ENCODE measurements around the gene CENPVL2. TPM values are rescaled to one million over a fixed set of nuclear protein-coding genes. Genes with fewer than 3 reads are reported as not detected.
"Not testable (repeated sequence)": the region's sequence is repeated elsewhere in the genome, so short reads cannot be mapped to it uniquely, and the experiment has no call there.

Gene CENPVL2
- total RNA-seq, 1 donor from 2014 or later = not detected

DNA sequence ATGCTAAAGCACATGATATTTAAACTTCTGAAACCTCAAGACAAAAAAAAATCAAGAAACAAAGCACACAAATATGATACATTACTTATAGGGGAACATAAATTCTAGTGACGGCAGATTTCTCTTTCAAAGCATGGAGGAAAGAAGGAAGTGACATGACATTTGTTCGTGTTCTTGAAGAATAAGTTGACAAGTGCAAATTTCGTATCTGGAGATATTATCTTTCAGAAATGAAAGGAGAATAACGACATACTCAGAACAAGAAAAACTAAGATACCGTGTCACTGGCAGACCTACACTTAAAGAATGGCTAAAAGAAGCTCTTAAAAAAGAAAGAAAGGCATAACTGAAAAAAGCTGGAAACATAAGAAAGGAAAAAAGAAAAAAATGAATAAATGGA is 16.6 kb downstream of the CENPVL2 start:
- Mint-ChIP-seq H3K9me3 (ENCODE audit: unreplicated experiment) (no peaks in the 10 kb centered on the region), H3K4me1 (ENCODE audit: low read depth, unreplicated experiment) (no peaks in the 10 kb centered on the region), H3K4me3 (ENCODE audit: unreplicated experiment) (no peak overlapping the region), H3K27me3 (ENCODE audit: unreplicated experiment) (no peaks in the 10 kb centered on the region), H3K36me3 (ENCODE audit: unreplicated experiment) (no peaks in the 10 kb centered on the region), H3K27ac (ENCODE audit: unreplicated experiment) (no peak overlapping the region)
- TF ChIP-seq, protein P1, sequence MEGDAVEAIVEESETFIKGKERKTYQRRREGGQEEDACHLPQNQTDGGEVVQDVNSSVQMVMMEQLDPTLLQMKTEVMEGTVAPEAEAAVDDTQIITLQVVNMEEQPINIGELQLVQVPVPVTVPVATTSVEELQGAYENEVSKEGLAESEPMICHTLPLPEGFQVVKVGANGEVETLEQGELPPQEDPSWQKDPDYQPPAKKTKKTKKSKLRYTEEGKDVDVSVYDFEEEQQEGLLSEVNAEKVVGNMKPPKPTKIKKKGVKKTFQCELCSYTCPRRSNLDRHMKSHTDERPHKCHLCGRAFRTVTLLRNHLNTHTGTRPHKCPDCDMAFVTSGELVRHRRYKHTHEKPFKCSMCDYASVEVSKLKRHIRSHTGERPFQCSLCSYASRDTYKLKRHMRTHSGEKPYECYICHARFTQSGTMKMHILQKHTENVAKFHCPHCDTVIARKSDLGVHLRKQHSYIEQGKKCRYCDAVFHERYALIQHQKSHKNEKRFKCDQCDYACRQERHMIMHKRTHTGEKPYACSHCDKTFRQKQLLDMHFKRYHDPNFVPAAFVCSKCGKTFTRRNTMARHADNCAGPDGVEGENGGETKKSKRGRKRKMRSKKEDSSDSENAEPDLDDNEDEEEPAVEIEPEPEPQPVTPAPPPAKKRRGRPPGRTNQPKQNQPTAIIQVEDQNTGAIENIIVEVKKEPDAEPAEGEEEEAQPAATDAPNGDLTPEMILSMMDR (IDR thresholded peaks at IDR 0.05; ENCODE audit: partially characterized antibody, unreplicated experiment) = no peak
- no peak for DNase-seq

DNA sequence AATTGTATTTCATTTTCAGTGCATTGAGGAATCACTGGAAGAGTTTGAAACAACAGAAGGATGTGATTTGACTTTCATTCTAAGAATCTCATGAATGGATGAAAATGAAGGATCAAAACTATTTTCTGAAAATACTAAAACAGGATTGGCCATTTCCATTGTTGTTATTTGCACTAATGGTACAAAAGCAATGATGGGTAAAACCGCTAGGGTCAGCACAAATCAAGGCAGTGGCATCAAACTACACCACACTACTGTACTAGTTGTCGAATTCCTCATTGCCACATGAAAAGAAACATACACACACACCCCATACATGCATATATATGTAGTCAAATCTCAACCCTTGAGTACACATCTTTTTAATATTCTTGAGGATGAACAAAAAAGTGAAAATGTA is 39.3 kb downstream of the CENPVL2 start:
- H3K4me3 Mint-ChIP-seq (ENCODE audit: unreplicated experiment) = no peak overlapping the region
- H3K27ac Mint-ChIP-seq (ENCODE audit: unreplicated experiment) = no peak overlapping the region
- H3K9me3 Mint-ChIP-seq (ENCODE audit: unreplicated experiment) = peaks cover 1% of the 10 kb centered on the region
- TF ChIP-seq, protein P1 (IDR thresholded peaks at IDR 0.05; ENCODE audit: partially characterized antibody, unreplicated experiment) = no peak
- no peaks in the 10 kb centered on the region for H3K36me3 Mint-ChIP-seq (ENCODE audit: unreplicated experiment)
- no peaks in the 10 kb centered on the region for H3K27me3 Mint-ChIP-seq (ENCODE audit: unreplicated experiment)
- H3K4me1 Mint-ChIP-seq (ENCODE audit: low read depth, unreplicated experiment) = no peaks in the 10 kb centered on the region
- DNase-seq = no peak

DNA sequence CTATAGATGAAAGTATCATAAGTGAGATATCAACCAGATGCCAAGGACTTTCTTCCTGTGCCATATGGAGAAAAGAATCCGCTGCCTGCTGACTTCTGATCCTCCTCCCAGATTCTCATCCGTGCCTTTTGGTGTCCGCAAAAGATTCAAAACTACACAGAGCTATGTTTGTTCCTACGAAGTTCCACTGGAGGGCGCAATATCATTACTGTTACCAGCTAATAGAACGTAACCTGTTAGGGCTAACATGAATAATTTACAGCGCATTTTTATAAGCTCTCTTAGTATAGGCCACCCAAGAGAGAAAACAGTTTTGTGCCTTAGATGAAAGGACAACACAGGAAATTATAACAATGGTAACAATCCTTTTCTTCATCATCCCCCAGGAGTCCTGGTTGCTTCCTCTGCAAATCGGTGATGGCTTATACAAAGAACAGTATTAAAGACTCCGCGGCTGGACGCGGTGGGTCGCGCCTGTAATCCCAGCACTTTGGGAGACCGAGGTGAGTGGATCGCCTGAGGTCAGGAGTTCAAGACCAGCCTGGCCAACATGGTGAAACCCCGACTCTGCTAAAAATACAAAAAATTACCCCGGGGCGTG is 41.1 kb downstream of the CENPVL2 start:
- Mint-ChIP-seq H3K4me1 (ENCODE audit: low read depth, unreplicated experiment) (no peaks in the 10 kb centered on the region), H3K27ac (ENCODE audit: unreplicated experiment) (no peak overlapping the region), H3K36me3 (ENCODE audit: unreplicated experiment) (no peaks in the 10 kb centered on the region), H3K27me3 (ENCODE audit: unreplicated experiment) (no peaks in the 10 kb centered on the region), H3K4me3 (ENCODE audit: unreplicated experiment) (no peak overlapping the region), H3K9me3 (ENCODE audit: unreplicated experiment) (peaks cover 1% of the 10 kb centered on the region)
- TF ChIP-seq, protein P1 (IDR thresholded peaks at IDR 0.05; ENCODE audit: partially characterized antibody, unreplicated experiment) = peak; percentile 71
- DNase-seq = no peak

DNA sequence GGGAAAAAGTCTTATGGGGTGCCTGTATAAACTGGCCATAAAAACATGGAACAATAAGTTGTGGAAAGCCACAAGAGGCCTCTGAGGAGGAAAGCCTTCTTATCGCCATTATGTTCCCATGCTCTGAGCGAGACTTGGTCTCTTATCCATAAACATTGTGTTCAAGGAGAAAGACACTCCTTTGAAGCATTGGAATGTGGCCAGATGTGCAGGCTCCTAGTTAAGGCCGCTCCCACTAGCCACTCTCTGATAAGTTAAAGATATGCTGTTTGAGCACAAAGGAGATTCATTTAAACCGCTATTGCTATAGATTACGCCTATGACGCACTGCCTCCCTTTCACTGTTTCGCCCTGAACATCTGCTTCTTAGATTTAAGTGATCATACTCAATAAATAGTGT is 46.1 kb downstream of the CENPVL2 start:
- not testable (repeated sequence) for H3K4me3 Mint-ChIP-seq (ENCODE audit: unreplicated experiment); H3K9me3 Mint-ChIP-seq (ENCODE audit: unreplicated experiment); H3K27ac Mint-ChIP-seq (ENCODE audit: unreplicated experiment); H3K36me3 Mint-ChIP-seq (ENCODE audit: unreplicated experiment); DNase-seq; H3K4me1 Mint-ChIP-seq (ENCODE audit: low read depth, unreplicated experiment); H3K27me3 Mint-ChIP-seq (ENCODE audit: unreplicated experiment)

Other genes starting within 250 kb of the CENPVL2 start
- gene NUDT11, start 186.2 kb downstream of the CENPVL2 start, total RNA-seq (ENCODE audit: unreplicated experiment) = 35.0 TPM
- gene CENPVL3, start 63.9 kb downstream of the CENPVL2 start, total RNA-seq (ENCODE audit: unreplicated experiment) = 0.42 TPM
- not detected for gene CENPVL1, start 27.7 kb upstream of the CENPVL2 start, total RNA-seq (ENCODE audit: unreplicated experiment)
- 14.6 TPM for gene GSPT2, start 60.6 kb upstream of the CENPVL2 start, total RNA-seq (ENCODE audit: unreplicated experiment)
- gene MAGED1, start 210.8 kb upstream of the CENPVL2 start, total RNA-seq (ENCODE audit: unreplicated experiment) = 202 TPM